Muscle of back (tissue), 11 donors: ENCODE results near the gene STXBP3. TPM values are rescaled to one million over a fixed set of nuclear protein-coding genes. Genes with fewer than 3 reads are reported as not detected.

Source experiments
- DNase-seq, 3 donors: peaks; one replicate each; pipeline versions ENCODE4 v3.0.0 to v3.0.0-alpha.2; 2013
- polyA plus RNA-seq, 10 donors: library from polyadenylated mRNA; unstranded; fragments of 120-200 nt; gene quantifications; one replicate each; pipeline ENCODE4 v1.2.1, GENCODE V29; 2013; ENCODE audit not compliant: insufficient read length in 10 of 10

The STXBP3 gene
- polyA plus RNA-seq, 10 donors: 21.5 to 44.2 (median 29.6) TPM

GRCh38 chr1:108832929-108833328, 86.5 kb downstream of the STXBP3 start:
- no peak for DNase-seq

DNA sequence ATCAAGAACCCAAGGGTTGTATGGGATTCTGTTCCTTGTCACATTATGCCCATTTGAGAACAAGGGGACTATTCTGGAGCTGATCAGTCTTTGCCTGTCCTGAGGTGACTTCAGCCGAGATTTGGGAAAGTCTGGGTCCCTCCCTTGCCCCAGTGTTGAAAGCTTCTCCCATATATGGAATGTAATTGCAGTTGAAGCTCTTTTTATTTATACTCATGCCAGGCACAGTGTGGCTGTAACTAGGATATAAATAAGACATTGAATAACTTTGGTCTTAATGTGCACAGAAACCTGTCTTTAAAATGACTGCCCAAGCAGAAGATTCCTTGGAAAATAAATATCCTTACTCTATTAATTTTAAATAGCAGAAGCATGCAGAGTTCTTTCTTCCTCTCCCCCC, 95.2 kb downstream of the STXBP3 start:
- no peak for DNase-seq

GRCh38 chr1:108842525-108843181, 96.2 kb downstream of the STXBP3 start:
- no peak for DNase-seq

- DNase-seq: peak in 1 of 3 donors; percentile 31
Observed at GRCh38 chr1:108843390-108844137, 97.1 kb downstream of the STXBP3 start.

DNA sequence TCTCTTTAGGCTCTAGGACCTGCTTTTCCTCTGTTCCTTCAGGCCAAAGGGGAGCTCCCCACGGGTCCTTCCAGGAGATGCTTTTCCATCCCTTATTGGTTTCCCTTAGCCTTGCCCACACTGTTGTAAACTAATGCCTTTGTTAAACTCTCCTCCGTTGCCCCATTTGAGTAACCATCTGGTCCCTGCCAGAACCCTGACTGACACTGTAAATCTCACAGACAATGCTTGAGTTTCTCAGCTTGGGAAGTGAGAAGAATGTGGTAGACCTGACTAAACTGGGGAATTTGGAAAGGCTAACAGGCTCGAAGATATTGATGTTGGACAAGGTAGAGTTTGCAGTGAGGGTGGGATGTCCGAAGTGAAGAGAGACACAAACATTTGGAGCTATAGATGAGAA, 99.0 kb downstream of the STXBP3 start:
- no peak for DNase-seq

DNA sequence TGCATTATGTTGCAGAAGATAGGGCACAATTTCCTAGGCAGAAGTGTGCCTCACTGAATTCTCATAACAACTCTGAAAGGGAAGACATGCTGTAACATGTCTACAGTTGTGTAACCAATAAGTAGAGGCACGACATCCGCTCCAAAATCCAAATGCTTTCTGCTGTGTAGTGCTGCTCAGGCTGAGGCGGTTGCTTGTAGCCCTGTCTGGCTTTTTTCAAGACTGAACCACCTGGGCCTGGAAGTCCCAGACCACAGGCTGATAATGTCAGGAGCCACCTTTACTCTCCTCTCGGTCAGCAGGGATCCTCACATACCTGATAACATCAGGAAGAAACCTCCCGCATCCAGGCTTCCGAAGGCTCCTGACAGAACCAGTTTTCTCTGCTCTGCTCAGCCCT, 99.5 kb downstream of the STXBP3 start:
- DNase-seq: no peak

DNA sequence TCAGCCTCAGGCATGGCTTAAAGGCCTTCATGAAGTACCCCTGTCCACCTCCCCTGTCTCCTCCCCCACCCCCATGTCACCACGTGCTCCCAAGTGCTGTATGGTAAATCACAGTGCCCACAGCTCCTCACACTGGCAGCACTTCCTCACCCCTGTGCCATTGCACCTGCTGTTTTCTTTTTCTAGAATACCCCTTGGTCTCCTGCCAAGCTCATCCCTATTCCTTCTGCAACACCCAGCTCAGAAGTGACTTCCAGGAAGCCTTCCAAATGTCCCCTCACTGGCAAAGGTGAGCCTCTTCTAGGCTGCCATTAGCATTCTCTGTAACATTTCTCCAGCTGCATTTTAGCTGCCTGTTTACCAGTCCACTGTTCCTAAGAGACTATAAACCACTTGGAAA, 101.0 kb downstream of the STXBP3 start:
- no peak for DNase-seq

- DNase-seq: no peak
Observed at GRCh38 chr1:108848806-108849205, 102.3 kb downstream of the STXBP3 start.

GRCh38 chr1:108850929-108851328, 104.5 kb downstream of the STXBP3 start:
- no peak for DNase-seq

DNA sequence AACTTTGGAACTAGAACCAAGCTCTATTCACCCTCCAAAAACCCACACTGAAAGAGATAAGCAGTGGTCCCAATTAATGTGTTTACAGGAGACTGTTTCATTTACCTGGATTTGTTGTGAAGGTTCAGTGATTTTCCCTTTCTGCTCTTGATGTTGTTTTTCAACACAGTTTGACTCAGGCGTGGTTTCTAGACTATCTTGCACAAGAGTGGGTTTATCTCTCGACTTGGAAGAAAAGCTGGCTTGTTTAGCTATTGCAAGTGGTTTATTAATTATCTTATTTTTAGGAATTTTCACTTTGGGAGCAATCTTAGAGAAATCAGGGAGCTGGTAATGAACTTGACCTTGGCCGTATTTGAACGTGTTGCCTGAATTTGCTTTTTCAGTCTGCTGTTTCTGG, 105.1 kb downstream of the STXBP3 start:
- DNase-seq: no peak

GRCh38 chr1:108852221-108852975, 105.9 kb downstream of the STXBP3 start:
- DNase-seq: peak in 2 of 3 donors; percentile 71 to 86

GRCh38 chr1:108854221-108855019, 107.9 kb downstream of the STXBP3 start:
- peak in 1 of 3 donors; percentile 33 for DNase-seq

GRCh38 chr1:108856994-108857393, 110.5 kb downstream of the STXBP3 start, which contains the start of gene AKNAD1:
TSS of gene AKNAD1 (minus strand) at chr1:108857094. CDS start at chr1:108852664, 4,430 bp downstream.
- DNase-seq: no peak

DNA sequence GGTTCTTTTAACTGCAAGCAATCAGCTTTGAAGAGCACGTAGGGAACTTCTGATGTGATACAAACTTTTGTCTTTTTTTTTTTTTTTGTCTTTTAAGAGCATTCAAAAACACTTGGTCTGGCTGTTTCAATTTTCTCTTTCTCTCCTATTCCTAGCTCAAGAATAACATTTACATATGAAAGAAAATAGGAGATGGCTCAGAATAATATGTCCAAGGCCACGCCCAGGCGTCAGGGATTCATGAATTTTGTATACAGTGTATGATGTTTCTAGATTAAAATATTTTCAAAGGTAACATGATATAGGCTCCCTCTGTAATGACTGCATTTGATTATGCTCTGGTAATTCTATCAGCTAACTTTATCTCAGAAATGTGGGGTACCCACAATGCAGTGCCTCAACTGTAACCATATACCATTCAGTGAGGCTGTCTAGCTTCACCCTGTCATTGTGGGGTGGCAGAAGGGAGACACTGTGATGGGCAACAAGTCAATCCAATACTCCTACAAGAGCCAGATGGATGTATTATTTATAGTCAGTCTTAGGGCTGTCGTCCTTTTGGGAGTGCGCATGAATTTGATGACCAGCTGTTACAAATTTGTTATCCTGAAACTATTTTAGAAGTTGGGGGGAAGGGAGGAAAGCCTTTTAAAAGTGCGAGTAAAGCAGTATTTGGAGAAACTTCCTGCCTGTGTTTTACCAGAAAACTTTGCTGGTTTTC, 111.9 kb downstream of the STXBP3 start:
- peak; percentile 45 to 82 (median 54) for DNase-seq

Other genes with a start within 250 kb of the STXBP3 start
- gene EEIG2, start 186.6 kb upstream of the STXBP3 start, polyA plus RNA-seq: 10 to 100 TPM; 13.1 to 16.8 (median 14.5) TPM
- 10 to 100 TPM; 17.1 to 24.1 (median 19.9) TPM for gene HENMT1, start 85.6 kb upstream of the STXBP3 start, polyA plus RNA-seq
- 10 to 100 TPM; 35.1 to 54.2 (median 42.8) TPM for gene PRPF38B, start 54.4 kb upstream of the STXBP3 start, polyA plus RNA-seq
- not detected for gene FNDC7, start 33.8 kb upstream of the STXBP3 start, polyA plus RNA-seq
- gene AKNAD1, start 110.4 kb downstream of the STXBP3 start, polyA plus RNA-seq: 1 to 10 TPM in 9 of 10 donors, under 1 TPM in 1; 0.82 to 3.3 (median 1.7) TPM
- 10 to 100 TPM; 31.3 to 49.4 (median 40.6) TPM for gene GPSM2, start 130.3 kb downstream of the STXBP3 start, polyA plus RNA-seq
- 10 to 100 TPM; 34.0 to 48.8 (median 39.3) TPM for gene CLCC1, start 216.8 kb downstream of the STXBP3 start, polyA plus RNA-seq